ENCODE data around the gene TBC1D22B. TPM values are rescaled to one million over a fixed set of nuclear protein-coding genes. Genes with fewer than 3 reads are reported as not detected.
A peak's percentile ranks its signal among the peaks of the same experiment; 100 is the strongest.
"Not testable (repeated sequence)": the region's sequence is repeated elsewhere in the genome, so short reads cannot be mapped to it uniquely, and the experiment has no call there.

The TBC1D22B gene
- total and polyA plus RNA-seq, 2 donors from 2014 or later = 9.7 to 12.8 TPM

DNA sequence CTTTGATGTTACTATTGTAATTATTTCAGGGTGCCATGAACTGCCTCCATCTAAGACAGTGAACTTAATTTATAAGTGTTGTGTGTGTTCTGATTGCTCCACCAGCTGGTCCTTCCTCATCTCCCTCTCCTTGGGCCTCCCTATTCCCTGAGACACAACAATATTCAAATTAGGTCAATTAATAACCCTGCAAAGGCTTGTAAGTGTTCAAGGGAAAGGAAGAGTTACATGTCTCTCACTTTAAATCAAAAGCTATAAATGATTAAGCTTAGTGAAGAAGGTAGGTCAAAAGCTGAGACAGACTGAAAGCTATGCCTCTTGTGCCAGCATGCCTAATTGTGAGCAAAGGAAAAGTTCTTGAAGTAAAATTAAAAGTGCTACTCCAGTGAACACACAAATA is 35.9 kb downstream of the TBC1D22B start:
- FAIRE-seq (peak; percentile 88), DNase-seq (peak in 1 of 5 donors; percentile 41)
- Histone ChIP-seq H3K27me3 (ENCODE audit: control insufficient read depth, insufficient read depth, low read length) (no peaks in the 10 kb centered on the region), H3K36me3 (ENCODE audit: control insufficient read depth in 2 of 3, insufficient read depth in 3 of 3, low read length in 3 of 3) (peaks cover 0 to 13% (median 8%) of the 10 kb centered on the region in 3 donors), H3K27ac (ENCODE audit: low read depth in 2 of 2, low read length in 2 of 2) (no peak overlapping the region), H3K9ac (ENCODE audit: low read length in 3 of 3) (no peak overlapping the region), H3K4me1 (ENCODE audit: control insufficient read depth in 2 of 3, insufficient read depth in 2 of 3, low read depth in 1 of 3, low read length in 3 of 3) (peaks cover 0 to 6% (median 4%) of the 10 kb centered on the region in 3 donors), H3K9me3 (ENCODE audit: control insufficient read depth in 2 of 3, insufficient read depth in 1 of 3, low read length in 3 of 3) (no peaks in the 10 kb centered on the region), H3K4me3 (ENCODE audit: low read length in 3 of 3) (no peak overlapping the region)
- TF ChIP-seq, protein P1, sequence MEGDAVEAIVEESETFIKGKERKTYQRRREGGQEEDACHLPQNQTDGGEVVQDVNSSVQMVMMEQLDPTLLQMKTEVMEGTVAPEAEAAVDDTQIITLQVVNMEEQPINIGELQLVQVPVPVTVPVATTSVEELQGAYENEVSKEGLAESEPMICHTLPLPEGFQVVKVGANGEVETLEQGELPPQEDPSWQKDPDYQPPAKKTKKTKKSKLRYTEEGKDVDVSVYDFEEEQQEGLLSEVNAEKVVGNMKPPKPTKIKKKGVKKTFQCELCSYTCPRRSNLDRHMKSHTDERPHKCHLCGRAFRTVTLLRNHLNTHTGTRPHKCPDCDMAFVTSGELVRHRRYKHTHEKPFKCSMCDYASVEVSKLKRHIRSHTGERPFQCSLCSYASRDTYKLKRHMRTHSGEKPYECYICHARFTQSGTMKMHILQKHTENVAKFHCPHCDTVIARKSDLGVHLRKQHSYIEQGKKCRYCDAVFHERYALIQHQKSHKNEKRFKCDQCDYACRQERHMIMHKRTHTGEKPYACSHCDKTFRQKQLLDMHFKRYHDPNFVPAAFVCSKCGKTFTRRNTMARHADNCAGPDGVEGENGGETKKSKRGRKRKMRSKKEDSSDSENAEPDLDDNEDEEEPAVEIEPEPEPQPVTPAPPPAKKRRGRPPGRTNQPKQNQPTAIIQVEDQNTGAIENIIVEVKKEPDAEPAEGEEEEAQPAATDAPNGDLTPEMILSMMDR (IDR thresholded peaks at IDR 0.05; ENCODE audit: borderline replicate concordance, extremely low read depth, insufficient read depth) = no peak
- intact Hi-C loops (cut with DNase I) = no loop called here

- not testable (repeated sequence) for DNase-seq
Measured at GRCh38 chr6:37297637-37298036, 40.1 kb downstream of the TBC1D22B start.

DNA sequence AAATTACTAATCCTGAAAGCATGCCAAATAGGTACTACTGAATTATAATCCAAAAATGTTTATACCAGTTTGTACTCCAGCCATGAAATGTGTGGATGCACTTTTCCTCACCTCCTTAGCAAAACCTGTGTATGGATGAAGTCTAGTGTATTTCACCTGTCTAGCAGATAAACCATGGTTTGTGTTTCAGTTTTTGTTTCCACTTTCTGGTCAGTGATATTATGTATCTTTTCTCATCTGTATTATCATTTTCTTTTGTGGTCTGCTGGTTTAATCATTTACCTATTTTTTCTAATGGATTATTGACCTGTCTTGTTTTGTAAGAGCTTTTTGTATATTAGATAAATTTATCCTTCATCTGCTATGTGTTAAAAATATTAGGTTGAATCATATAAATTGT is 41.4 kb downstream of the TBC1D22B start:
- no peaks in the 10 kb centered on the region for H3K9me3 ChIP-seq (ENCODE audit: control insufficient read depth in 2 of 3, insufficient read depth in 1 of 3, low read length in 3 of 3)
- TF ChIP-seq, protein P1 (IDR thresholded peaks at IDR 0.05; ENCODE audit: borderline replicate concordance, extremely low read depth, insufficient read depth) = no peak
- peaks cover 0 to 4% (median 3%) of the 10 kb centered on the region in 3 donors for H3K4me1 ChIP-seq (ENCODE audit: control insufficient read depth in 2 of 3, insufficient read depth in 2 of 3, low read depth in 1 of 3, low read length in 3 of 3)
- peaks cover 0 to 16% (median 6%) of the 10 kb centered on the region in 3 donors for H3K36me3 ChIP-seq (ENCODE audit: control insufficient read depth in 2 of 3, insufficient read depth in 3 of 3, low read length in 3 of 3)
- intact Hi-C loops (cut with DNase I) = no loop called here
- no peak for FAIRE-seq
- no peaks in the 10 kb centered on the region for H3K27me3 ChIP-seq (ENCODE audit: control insufficient read depth, insufficient read depth, low read length)
- DNase-seq = no peak
- no peak overlapping the region for H3K9ac ChIP-seq (ENCODE audit: low read length in 3 of 3)
- H3K27ac ChIP-seq (ENCODE audit: low read depth in 2 of 2, low read length in 2 of 2) = no peak overlapping the region
- no peak overlapping the region for H3K4me3 ChIP-seq (ENCODE audit: low read length in 3 of 3)

More at GRCh38 chr6:37297637-37298036, 40.1 kb downstream of the TBC1D22B start:
- H3K4me1 ChIP-seq (ENCODE audit: control insufficient read depth in 2 of 3, insufficient read depth in 2 of 3, low read depth in 1 of 3, low read length in 3 of 3); H3K4me3 ChIP-seq (ENCODE audit: low read length in 3 of 3); FAIRE-seq; intact Hi-C loops (cut with DNase I); H3K9ac ChIP-seq (ENCODE audit: low read length in 3 of 3); H3K36me3 ChIP-seq (ENCODE audit: control insufficient read depth in 2 of 3, insufficient read depth in 3 of 3, low read length in 3 of 3); H3K9me3 ChIP-seq (ENCODE audit: control insufficient read depth in 2 of 3, insufficient read depth in 1 of 3, low read length in 3 of 3); H3K27ac ChIP-seq (ENCODE audit: low read depth in 2 of 2, low read length in 2 of 2); H3K27me3 ChIP-seq (ENCODE audit: control insufficient read depth, insufficient read depth, low read length): not testable (repeated sequence)

- TF ChIP-seq, protein P1 (IDR thresholded peaks at IDR 0.05; ENCODE audit: borderline replicate concordance, extremely low read depth, insufficient read depth) = no peak
Measured at GRCh38 chr6:37299990-37300389, 42.4 kb downstream of the TBC1D22B start.

More at GRCh38 chr6:37299990-37300389, 42.4 kb downstream of the TBC1D22B start:
- Histone ChIP-seq H3K4me3 (ENCODE audit: low read length in 3 of 3) (no peak overlapping the region), H3K9ac (ENCODE audit: low read length in 3 of 3) (no peak overlapping the region), H3K27ac (ENCODE audit: low read depth in 2 of 2, low read length in 2 of 2) (no peak overlapping the region), H3K27me3 (ENCODE audit: control insufficient read depth, insufficient read depth, low read length) (no peaks in the 10 kb centered on the region), H3K4me1 (ENCODE audit: control insufficient read depth in 2 of 3, insufficient read depth in 2 of 3, low read depth in 1 of 3, low read length in 3 of 3) (no peaks in the 10 kb centered on the region), H3K9me3 (ENCODE audit: control insufficient read depth in 2 of 3, insufficient read depth in 1 of 3, low read length in 3 of 3) (no peaks in the 10 kb centered on the region), H3K36me3 (ENCODE audit: control insufficient read depth in 2 of 3, insufficient read depth in 3 of 3, low read length in 3 of 3) (peaks cover 0 to 20% (median 6%) of the 10 kb centered on the region in 3 donors)
- FAIRE-seq = peak; percentile 19
- DNase-seq = no peak
- intact Hi-C loops (cut with DNase I) = no loop called here
